Measurements from ENCODE around the gene LHX6. TPM values are rescaled to one million over a fixed set of nuclear protein-coding genes. Genes with fewer than 3 reads are reported as not detected.

The LHX6 gene
- polyA plus RNA-seq, 3 donors, result 3.7 to 4.8 (median 4.5) TPM

- no peak for DNase-seq
Observed at GRCh38 chr9:122216798-122217418, 11.8 kb downstream of the LHX6 start.

GRCh38 chr9:122216138-122216797 lies 12.5 kb downstream of the LHX6 start:
- no peak for DNase-seq

- no peak for DNase-seq
Observed at GRCh38 chr9:122215663-122216062, 13.1 kb downstream of the LHX6 start.

- no peak for DNase-seq
Observed at GRCh38 chr9:122214507-122214906, 14.2 kb downstream of the LHX6 start.

- no peak for DNase-seq
Observed at GRCh38 chr9:122213589-122214413, 15.0 kb downstream of the LHX6 start.

GRCh38 chr9:122213102-122213588 lies 15.6 kb downstream of the LHX6 start:
- no peak for DNase-seq

- no peak for DNase-seq
Observed at GRCh38 chr9:122212473-122213004, 16.2 kb downstream of the LHX6 start.

GRCh38 chr9:122209451-122209850 lies 19.3 kb downstream of the LHX6 start:
- no peak for DNase-seq

- DNase-seq, result no peak
Observed at GRCh38 chr9:122207096-122207495, 21.7 kb downstream of the LHX6 start.

- DNase-seq, result no peak
Observed at GRCh38 chr9:122206118-122207046, 22.4 kb downstream of the LHX6 start.

GRCh38 chr9:122205176-122205575 lies 23.6 kb downstream of the LHX6 start:
- no peak for DNase-seq

- no peak for DNase-seq
Observed at GRCh38 chr9:122204491-122204890, 24.3 kb downstream of the LHX6 start.

- no peak for DNase-seq
Observed at GRCh38 chr9:122204055-122204454, 24.7 kb downstream of the LHX6 start.

- no peak for DNase-seq
Observed at GRCh38 chr9:122202111-122202510, 26.6 kb downstream of the LHX6 start.

GRCh38 chr9:122201641-122202040 lies 27.1 kb downstream of the LHX6 start:
- DNase-seq, result no peak

GRCh38 chr9:122200960-122201595 lies 27.7 kb downstream of the LHX6 start:
- no peak for DNase-seq

GRCh38 chr9:122197882-122198281 lies 30.9 kb downstream of the LHX6 start:
- no peak for DNase-seq

- DNase-seq, result no peak
Observed at GRCh38 chr9:122197426-122197825, 31.3 kb downstream of the LHX6 start.

GRCh38 chr9:122195875-122196274 lies 32.9 kb downstream of the LHX6 start:
- no peak for DNase-seq

- no peak for DNase-seq
Observed at GRCh38 chr9:122193651-122194050, 35.1 kb downstream of the LHX6 start.

Measured in renal pelvis (tissue), 4 donors.